ENCODE measurements around the gene TGFBR2.

Gene TGFBR2

DNA sequence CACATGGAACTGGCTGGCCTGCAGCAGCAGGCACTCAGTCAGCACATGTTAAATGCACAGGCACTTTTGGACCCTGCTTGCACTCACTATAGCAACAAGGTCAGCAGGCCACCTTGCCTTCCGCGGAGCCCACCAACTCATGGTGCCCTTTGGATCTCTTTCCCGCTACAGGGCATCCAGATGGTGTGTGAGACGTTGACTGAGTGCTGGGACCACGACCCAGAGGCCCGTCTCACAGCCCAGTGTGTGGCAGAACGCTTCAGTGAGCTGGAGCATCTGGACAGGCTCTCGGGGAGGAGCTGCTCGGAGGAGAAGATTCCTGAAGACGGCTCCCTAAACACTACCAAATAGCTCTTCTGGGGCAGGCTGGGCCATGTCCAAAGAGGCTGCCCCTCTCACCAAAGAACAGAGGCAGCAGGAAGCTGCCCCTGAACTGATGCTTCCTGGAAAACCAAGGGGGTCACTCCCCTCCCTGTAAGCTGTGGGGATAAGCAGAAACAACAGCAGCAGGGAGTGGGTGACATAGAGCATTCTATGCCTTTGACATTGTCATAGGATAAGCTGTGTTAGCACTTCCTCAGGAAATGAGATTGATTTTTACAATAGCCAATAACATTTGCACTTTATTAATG, 85.0 kb downstream of the TGFBR2 start:
- H3K27ac Mint-ChIP-seq (ENCODE audit: low read depth) = peak overlapping the region; percentile 93
- H3K27me3 Mint-ChIP-seq = no peaks in the 10 kb centered on the region
- no peaks in the 10 kb centered on the region for H3K9me3 Mint-ChIP-seq
- DNase-seq (ENCODE audit: low spot score in 2 of 2) (no peak), ATAC-seq (replicated peaks; ENCODE audit: extremely low read depth, poor library complexity, severe bottlenecking) (no peak)
- peaks cover 74% of the 10 kb centered on the region for H3K36me3 Mint-ChIP-seq (ENCODE audit: insufficient read depth)
- H3K4me1 Mint-ChIP-seq = peaks cover 67% of the 10 kb centered on the region
- H3K4me3 Mint-ChIP-seq = no peak overlapping the region

GRCh38 chr3:30691944-30692343, 85.5 kb downstream of the TGFBR2 start:
- DNase-seq (ENCODE audit: low spot score in 2 of 2) = no peak
- ATAC-seq (replicated peaks; ENCODE audit: extremely low read depth, poor library complexity, severe bottlenecking) = no peak
- H3K4me1 Mint-ChIP-seq = peaks cover 67% of the 10 kb centered on the region
- peak overlapping the region; percentile 93 for H3K27ac Mint-ChIP-seq (ENCODE audit: low read depth)
- peaks cover 69% of the 10 kb centered on the region for H3K36me3 Mint-ChIP-seq (ENCODE audit: insufficient read depth)
- no peaks in the 10 kb centered on the region for H3K27me3 Mint-ChIP-seq
- no peak overlapping the region for H3K4me3 Mint-ChIP-seq
- no peaks in the 10 kb centered on the region for H3K9me3 Mint-ChIP-seq

- peak overlapping the region; percentile 62 for H3K27ac Mint-ChIP-seq (ENCODE audit: low read depth)
- H3K27me3 Mint-ChIP-seq = no peaks in the 10 kb centered on the region
- H3K4me3 Mint-ChIP-seq = no peak overlapping the region
- no peak for DNase-seq (ENCODE audit: low spot score in 2 of 2)
- H3K4me1 Mint-ChIP-seq = peaks cover 66% of the 10 kb centered on the region
- no peaks in the 10 kb centered on the region for H3K9me3 Mint-ChIP-seq
- no peak for ATAC-seq (replicated peaks; ENCODE audit: extremely low read depth, poor library complexity, severe bottlenecking)
- H3K36me3 Mint-ChIP-seq (ENCODE audit: insufficient read depth) = peaks cover 65% of the 10 kb centered on the region
Observed at GRCh38 chr3:30692498-30693130, 86.2 kb downstream of the TGFBR2 start.

DNA sequence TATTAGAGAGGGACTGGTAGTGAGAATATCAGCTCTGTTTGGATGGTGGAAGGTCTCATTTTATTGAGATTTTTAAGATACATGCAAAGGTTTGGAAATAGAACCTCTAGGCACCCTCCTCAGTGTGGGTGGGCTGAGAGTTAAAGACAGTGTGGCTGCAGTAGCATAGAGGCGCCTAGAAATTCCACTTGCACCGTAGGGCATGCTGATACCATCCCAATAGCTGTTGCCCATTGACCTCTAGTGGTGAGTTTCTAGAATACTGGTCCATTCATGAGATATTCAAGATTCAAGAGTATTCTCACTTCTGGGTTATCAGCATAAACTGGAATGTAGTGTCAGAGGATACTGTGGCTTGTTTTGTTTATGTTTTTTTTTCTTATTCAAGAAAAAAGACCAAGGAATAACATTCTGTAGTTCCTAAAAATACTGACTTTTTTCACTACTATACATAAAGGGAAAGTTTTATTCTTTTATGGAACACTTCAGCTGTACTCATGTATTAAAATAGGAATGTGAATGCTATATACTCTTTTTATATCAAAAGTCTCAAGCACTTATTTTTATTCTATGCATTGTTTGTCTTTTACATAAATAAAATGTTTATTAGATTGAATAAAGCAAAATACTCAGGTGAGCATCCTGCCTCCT, 87.2 kb downstream of the TGFBR2 start:
- no peaks in the 10 kb centered on the region for H3K9me3 Mint-ChIP-seq
- H3K4me1 Mint-ChIP-seq = peaks cover 59% of the 10 kb centered on the region
- H3K27me3 Mint-ChIP-seq = no peaks in the 10 kb centered on the region
- no peak overlapping the region for H3K4me3 Mint-ChIP-seq
- ATAC-seq (replicated peaks; ENCODE audit: extremely low read depth, poor library complexity, severe bottlenecking) = peak; percentile 91
- peaks cover 56% of the 10 kb centered on the region for H3K36me3 Mint-ChIP-seq (ENCODE audit: insufficient read depth)
- no peak overlapping the region for H3K27ac Mint-ChIP-seq (ENCODE audit: low read depth)
- peak in 1 of 2 donors; percentile 34 for DNase-seq (ENCODE audit: low spot score in 2 of 2)

GRCh38 chr3:30694148-30694547, 87.7 kb downstream of the TGFBR2 start:
- Mint-ChIP-seq H3K27me3 (no peaks in the 10 kb centered on the region), H3K27ac (ENCODE audit: low read depth) (no peak overlapping the region), H3K4me3 (no peak overlapping the region), H3K36me3 (ENCODE audit: insufficient read depth) (peaks cover 57% of the 10 kb centered on the region), H3K9me3 (no peaks in the 10 kb centered on the region), H3K4me1 (peaks cover 53% of the 10 kb centered on the region)
- no peak for DNase-seq (ENCODE audit: low spot score in 2 of 2)
- no peak for ATAC-seq (replicated peaks; ENCODE audit: extremely low read depth, poor library complexity, severe bottlenecking)

DNA sequence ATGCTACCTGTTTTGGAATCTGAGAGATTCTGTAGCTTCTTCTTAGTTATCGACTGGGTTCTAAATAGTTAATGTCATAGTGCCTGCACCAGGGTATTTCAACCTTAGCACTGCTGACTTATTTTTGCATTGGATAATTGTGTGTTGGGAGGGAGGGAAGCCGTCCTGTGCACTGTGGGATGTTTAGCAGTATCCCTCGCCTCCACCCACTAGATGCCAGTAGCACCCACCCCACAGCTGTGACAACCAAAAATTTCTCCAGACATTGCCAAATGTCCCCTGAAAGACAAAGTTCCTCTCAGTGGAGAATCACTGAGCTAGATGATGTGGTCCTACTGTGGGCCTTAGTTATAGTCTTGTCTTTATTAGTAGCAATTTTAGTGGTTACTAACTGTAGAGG, 88.3 kb downstream of the TGFBR2 start:
- no peak overlapping the region for H3K27ac Mint-ChIP-seq (ENCODE audit: low read depth)
- peaks cover 52% of the 10 kb centered on the region for H3K36me3 Mint-ChIP-seq (ENCODE audit: insufficient read depth)
- DNase-seq (ENCODE audit: low spot score in 2 of 2) (no peak), ATAC-seq (replicated peaks; ENCODE audit: extremely low read depth, poor library complexity, severe bottlenecking) (no peak)
- no peaks in the 10 kb centered on the region for H3K9me3 Mint-ChIP-seq
- peaks cover 50% of the 10 kb centered on the region for H3K4me1 Mint-ChIP-seq
- H3K27me3 Mint-ChIP-seq = no peaks in the 10 kb centered on the region
- H3K4me3 Mint-ChIP-seq = no peak overlapping the region

DNA sequence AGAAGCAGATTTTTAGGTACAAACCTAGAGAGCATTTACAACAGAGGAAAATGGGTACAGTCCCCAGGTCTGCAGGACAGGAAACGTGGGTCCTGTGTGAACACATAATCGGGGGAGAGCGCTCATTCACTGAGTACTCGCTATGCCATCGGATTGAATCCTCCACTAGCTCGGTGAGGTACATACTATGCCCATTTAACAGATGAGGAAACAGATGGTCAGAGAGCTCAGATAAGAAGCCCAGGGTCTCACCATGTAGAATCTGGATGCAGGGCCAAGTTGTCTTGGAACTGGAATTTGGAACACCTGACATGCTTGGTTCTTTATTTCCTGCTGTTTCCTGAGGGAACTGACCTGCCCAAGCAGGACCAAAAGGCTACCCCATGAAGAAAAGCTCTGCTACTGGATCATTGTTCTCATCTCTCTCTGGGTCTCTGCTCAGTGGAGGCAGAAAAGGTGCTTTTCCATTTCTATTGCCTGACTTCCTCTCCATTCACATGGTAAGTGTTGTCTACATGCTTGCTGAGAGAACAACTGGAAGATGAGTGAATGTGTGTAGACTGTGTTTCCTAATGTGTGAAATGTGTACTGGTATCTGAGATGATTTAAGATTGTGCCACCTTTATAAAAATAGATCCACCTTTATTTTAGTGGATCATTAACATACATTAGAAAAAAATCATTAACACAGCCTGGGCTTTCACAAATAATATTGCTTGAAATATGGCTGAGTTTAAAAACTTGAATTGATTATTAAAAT, 89.1 kb downstream of the TGFBR2 start:
- Mint-ChIP-seq H3K9me3 (no peaks in the 10 kb centered on the region), H3K27me3 (no peaks in the 10 kb centered on the region), H3K27ac (ENCODE audit: low read depth) (peak overlapping the region; percentile 57), H3K4me1 (peaks cover 42% of the 10 kb centered on the region), H3K36me3 (ENCODE audit: insufficient read depth) (peaks cover 44% of the 10 kb centered on the region), H3K4me3 (no peak overlapping the region)
- DNase-seq (ENCODE audit: low spot score in 2 of 2) = no peak
- no peak for ATAC-seq (replicated peaks; ENCODE audit: extremely low read depth, poor library complexity, severe bottlenecking)

GRCh38 chr3:30696403-30696819, 90.0 kb downstream of the TGFBR2 start:
- ATAC-seq (replicated peaks; ENCODE audit: extremely low read depth, poor library complexity, severe bottlenecking) (no peak), DNase-seq (ENCODE audit: low spot score in 2 of 2) (no peak)
- Mint-ChIP-seq H3K27me3 (no peaks in the 10 kb centered on the region), H3K9me3 (no peaks in the 10 kb centered on the region), H3K4me3 (no peak overlapping the region), H3K4me1 (peaks cover 37% of the 10 kb centered on the region), H3K27ac (ENCODE audit: low read depth) (peak overlapping the region; percentile 57), H3K36me3 (ENCODE audit: insufficient read depth) (peaks cover 35% of the 10 kb centered on the region)

DNA sequence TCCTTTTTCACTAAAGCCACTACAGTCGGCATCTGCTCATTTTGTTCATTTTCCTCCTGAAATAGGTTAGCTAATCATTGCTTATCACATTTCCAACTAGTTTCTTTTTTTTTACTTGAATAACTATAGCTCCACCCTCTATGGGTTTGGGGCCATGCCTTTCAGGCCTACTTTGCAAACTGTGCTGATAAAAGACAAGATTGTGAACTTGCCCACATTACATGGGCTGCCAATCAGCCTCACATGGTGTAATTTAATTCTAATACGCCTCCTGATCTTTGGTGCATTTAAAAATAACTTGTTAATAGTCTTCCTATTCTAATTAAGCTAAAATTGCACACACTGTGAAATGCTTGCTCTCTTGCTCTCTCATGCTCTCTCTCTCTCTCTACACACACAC, 90.5 kb downstream of the TGFBR2 start:
- H3K36me3 Mint-ChIP-seq (ENCODE audit: insufficient read depth) = peaks cover 33% of the 10 kb centered on the region
- H3K4me1 Mint-ChIP-seq = peaks cover 37% of the 10 kb centered on the region
- H3K27ac Mint-ChIP-seq (ENCODE audit: low read depth) = peak overlapping the region; percentile 58
- DNase-seq (ENCODE audit: low spot score in 2 of 2) (no peak), ATAC-seq (replicated peaks; ENCODE audit: extremely low read depth, poor library complexity, severe bottlenecking) (no peak)
- no peaks in the 10 kb centered on the region for H3K27me3 Mint-ChIP-seq
- H3K9me3 Mint-ChIP-seq = no peaks in the 10 kb centered on the region
- H3K4me3 Mint-ChIP-seq = no peak overlapping the region

GRCh38 chr3:30698549-30698948, 92.1 kb downstream of the TGFBR2 start:
- Mint-ChIP-seq H3K4me1 (peaks cover 29% of the 10 kb centered on the region), H3K27ac (ENCODE audit: low read depth) (no peak overlapping the region)

DNA sequence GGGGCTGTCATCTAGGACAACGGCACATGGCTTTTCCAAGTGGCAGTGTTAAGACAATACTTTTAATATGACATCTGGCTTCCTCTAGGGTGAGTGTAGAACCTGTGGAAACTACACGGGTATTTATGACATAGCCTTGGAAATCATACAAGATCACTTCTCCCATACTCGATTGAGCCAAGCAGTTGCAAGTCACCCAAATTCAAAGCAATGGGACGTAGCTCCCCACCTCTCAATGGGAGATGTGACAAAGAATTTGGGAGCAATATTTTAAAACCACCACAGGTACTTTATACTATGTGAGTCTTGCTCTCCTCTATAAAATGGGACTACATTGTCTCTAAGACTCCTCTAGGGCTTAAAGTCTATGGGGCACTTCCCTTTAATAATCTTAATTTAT, 93.5 kb downstream of the TGFBR2 start:
- Mint-ChIP-seq H3K36me3 (ENCODE audit: insufficient read depth) (peaks cover 17% of the 10 kb centered on the region), H3K27ac (ENCODE audit: low read depth) (no peak overlapping the region), H3K4me3 (no peak overlapping the region), H3K4me1 (peaks cover 22% of the 10 kb centered on the region), H3K27me3 (no peaks in the 10 kb centered on the region), H3K9me3 (no peaks in the 10 kb centered on the region)
- ATAC-seq (replicated peaks; ENCODE audit: extremely low read depth, poor library complexity, severe bottlenecking) = no peak
- no peak for DNase-seq (ENCODE audit: low spot score in 2 of 2)

More at GRCh38 chr3:30698549-30698948, 92.1 kb downstream of the TGFBR2 start:
- Mint-ChIP-seq H3K27me3 (no peaks in the 10 kb centered on the region), H3K4me3 (no peak overlapping the region), H3K36me3 (ENCODE audit: insufficient read depth) (peaks cover 23% of the 10 kb centered on the region), H3K9me3 (no peaks in the 10 kb centered on the region)
- DNase-seq (ENCODE audit: low spot score in 2 of 2) (no peak), ATAC-seq (replicated peaks; ENCODE audit: extremely low read depth, poor library complexity, severe bottlenecking) (no peak)

DNA sequence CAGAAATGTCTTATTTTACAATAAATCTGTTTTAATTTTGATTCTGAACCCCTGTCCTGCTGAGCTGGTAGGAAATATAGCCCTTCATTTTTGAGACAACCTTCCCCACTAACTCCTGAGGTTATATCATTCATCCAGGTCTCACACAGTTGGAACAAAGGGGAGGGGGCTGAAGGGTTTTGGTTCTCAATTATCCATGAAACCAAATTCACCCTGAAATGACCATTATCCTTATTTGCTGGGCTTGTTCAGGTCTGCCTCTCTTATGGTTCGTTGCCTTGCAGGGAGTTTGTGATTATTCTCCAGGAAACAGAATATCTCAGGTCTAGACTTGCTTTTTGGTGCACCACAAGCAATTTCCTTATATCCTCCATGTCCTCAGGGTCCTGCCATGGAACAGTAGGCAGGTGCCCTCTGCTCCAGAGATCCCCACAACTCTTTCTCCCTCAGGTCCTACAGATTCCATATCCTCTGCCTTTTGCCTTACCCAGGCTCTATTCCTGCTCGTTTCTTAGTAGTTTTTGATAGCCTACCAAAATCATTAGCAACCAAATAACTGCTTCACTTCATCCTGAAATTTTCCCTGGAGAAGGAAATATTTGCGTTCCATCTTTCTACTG, 94.4 kb downstream of the TGFBR2 start:
- Mint-ChIP-seq H3K27ac (ENCODE audit: low read depth) (no peak overlapping the region), H3K4me1 (peaks cover 17% of the 10 kb centered on the region), H3K9me3 (no peaks in the 10 kb centered on the region), H3K36me3 (ENCODE audit: insufficient read depth) (peaks cover 8% of the 10 kb centered on the region), H3K4me3 (no peak overlapping the region), H3K27me3 (no peaks in the 10 kb centered on the region)
- no peak for ATAC-seq (replicated peaks; ENCODE audit: extremely low read depth, poor library complexity, severe bottlenecking)
- DNase-seq (ENCODE audit: low spot score in 2 of 2) = no peak
